ENCODE results near the gene MKX.

The MKX gene

GRCh38 chr10:27646604-27647175 lies 98.9 kb downstream of the MKX start:
- DNase-seq (ENCODE audit: low spot score): no peak

- DNase-seq (ENCODE audit: low spot score): no peak
Measured at GRCh38 chr10:27646194-27646593, 99.4 kb downstream of the MKX start.

DNA sequence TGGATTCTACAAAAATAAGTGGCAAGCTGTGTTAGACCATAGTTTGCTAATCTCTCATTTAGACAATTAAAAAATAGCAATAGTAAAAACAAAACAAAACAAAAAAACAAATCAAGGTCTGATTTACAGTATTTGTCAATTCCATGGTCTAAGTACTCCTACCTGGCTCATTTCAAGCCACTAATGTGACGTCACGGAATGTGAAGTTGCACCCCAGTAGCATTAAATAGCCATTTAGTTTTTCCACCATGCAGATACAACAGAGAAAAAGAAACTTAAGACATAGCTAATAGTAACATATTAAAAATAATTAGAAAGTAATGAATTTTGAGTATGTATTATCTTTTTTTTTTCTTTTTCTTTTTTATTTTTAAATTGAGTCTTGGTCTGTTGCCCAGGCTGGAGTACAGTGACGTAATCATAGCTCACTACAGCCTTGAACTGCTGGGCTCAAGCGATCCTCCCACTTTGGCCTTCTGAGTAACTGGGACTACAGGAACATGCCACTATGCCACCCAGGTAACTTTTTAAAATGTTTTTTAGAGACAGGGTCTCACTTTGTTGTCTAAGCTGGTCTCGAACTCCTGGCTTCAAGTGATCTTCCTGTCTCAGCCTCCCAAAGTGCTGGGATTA lies 101.2 kb downstream of the MKX start:
- no peak for DNase-seq (ENCODE audit: low spot score)

DNA sequence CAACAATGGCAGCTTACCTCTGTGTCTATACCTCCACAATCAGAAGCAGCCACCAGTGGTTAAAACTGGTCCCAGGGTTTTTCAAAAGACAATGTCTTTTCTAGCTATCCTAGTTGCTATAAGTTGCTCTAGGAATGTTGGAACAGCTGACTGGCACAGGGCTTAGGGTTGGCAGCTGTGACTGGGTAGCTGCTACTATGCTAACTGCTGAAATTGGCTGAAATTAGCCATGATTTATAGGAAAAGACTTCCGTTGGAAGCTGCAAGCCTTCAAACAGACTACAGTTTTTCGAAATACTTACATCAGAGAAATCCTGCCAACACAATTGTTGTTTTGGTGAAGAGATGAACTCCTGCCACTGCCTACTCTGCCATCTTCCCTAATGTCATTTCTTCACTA lies 102.3 kb downstream of the MKX start:
- no peak for DNase-seq (ENCODE audit: low spot score)

- DNase-seq (ENCODE audit: low spot score): no peak
Measured at GRCh38 chr10:27642023-27642589, 103.5 kb downstream of the MKX start.

GRCh38 chr10:27638071-27638750 lies 107.4 kb downstream of the MKX start:
- DNase-seq (ENCODE audit: low spot score): no peak

GRCh38 chr10:27637601-27638000 lies 108.0 kb downstream of the MKX start:
- no peak for DNase-seq (ENCODE audit: low spot score)

DNA sequence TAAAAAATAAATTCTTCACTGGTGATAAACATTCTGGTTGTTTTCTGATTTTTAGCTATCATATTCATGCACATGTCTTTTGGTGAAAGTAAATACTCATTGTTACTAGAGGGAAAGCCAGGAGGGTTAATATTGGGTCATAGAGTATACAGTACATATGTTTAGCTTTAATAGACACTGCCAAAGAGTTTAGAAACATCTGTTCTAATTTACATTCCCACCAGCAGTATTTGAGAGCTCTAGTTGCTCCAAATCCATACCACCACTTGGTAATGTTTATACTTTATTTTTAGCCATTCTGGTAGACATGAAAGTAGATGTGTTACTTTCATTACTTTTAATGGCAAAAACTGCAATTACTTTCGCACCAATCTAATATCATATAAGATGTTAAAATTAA lies 108.8 kb downstream of the MKX start:
- no peak for DNase-seq (ENCODE audit: low spot score)

GRCh38 chr10:27635699-27636270 lies 109.8 kb downstream of the MKX start:
- DNase-seq (ENCODE audit: low spot score): no peak

DNA sequence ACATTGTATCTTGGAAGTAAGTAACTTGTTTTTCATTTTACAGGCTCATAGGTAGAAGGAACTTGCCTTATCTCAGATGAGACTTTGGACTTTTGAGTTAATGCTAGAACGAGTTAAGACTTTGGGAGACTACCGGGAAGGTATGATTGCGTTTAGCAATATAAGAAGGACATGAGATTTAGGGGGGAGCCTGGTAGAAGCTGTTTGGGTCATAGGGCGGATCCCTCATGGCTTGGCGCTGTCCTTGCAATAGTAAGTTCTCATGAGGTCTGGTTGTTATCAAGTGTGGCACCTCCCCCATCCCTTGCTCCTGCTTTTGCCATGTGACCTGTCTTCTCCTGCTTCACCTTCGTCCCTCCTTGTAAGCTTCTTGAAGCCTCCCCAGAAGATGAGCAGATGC lies 110.3 kb downstream of the MKX start:
- no peak for DNase-seq (ENCODE audit: low spot score)

GRCh38 chr10:27628621-27629020 lies 117.0 kb downstream of the MKX start:
- no peak for DNase-seq (ENCODE audit: low spot score)

GRCh38 chr10:27626890-27627289 lies 118.7 kb downstream of the MKX start:
- DNase-seq (ENCODE audit: low spot score): no peak

GRCh38 chr10:27625452-27626211 lies 120.0 kb downstream of the MKX start:
- DNase-seq (ENCODE audit: low spot score): no peak

- DNase-seq (ENCODE audit: low spot score): no peak
Measured at GRCh38 chr10:27624941-27625340, 120.7 kb downstream of the MKX start.

All from pons (tissue), 1 donor.